RPMI7951 (cell line): ENCODE data around the gene SKI. TPM values are rescaled to one million over a fixed set of nuclear protein-coding genes. Genes with fewer than 3 reads are reported as not detected.
"Not testable (repeated sequence)": the region's sequence is repeated elsewhere in the genome, so short reads cannot be mapped to it uniquely, and the experiment has no call there.

ENCODE experiments used
- DNase-seq: peaks from one replicate; pipeline ENCODE4 v3.0.0-alpha.2; 2012; ENCODE audit warnings: low read depth
- total RNA-seq: library from RNA; depleted of rRNA; stranded (reverse); fragments of >200 nt; shearing (Covaris generic); gene quantifications from 2 replicates; pipeline ENCODE4 v1.2.3, GENCODE V29; 2014

Gene SKI
- total RNA-seq, 1 experiment from 2014 or later = 3.5 TPM

DNA sequence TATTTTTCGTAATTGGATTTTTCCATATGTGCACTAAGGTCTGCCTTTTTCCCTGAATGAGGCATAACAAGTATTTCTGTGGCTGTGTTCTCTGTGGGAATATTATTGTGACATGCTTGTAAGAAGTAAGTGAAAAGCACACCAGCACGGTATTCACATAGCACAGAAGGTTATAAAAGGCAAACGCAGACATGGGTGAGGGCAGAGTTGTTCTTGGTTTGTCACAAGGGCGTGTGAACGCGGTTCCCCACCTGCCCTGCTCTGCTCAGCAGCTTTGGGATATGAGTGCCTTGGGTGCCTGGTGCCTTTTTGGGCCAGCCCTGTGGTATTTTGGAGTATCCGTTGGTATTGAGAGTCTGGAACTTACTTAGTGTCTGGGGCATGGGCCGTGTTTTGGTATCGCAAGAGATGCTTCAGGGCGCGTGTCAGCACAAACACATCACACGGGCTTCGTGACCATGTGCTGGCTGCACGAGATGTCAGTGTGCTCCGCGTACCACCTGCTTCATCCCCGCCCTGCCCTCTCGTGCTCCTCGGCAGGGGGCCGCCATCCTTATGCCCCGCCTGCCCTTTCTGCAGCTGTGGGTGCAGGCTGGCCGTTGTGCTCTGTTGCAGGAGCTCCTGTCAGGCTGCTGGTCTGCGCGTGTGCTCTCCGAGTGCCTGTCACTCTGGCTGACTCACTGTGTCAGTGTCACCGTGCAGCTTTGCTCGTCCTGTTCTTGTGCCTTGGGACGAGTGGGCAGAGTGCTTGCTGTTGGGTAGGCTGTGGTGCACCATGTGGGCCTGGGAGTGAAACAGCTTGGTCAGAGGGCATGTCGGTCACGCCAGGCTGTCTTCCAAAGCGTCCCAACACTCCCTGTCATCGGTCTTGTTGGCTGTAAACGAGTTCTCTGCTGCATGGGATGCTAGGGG lies 15.0 kb downstream of the SKI start:
- DNase-seq = no peak

GRCh38 chr1:2247045-2247394 lies 18.9 kb downstream of the SKI start:
- DNase-seq = not testable (repeated sequence)

DNA sequence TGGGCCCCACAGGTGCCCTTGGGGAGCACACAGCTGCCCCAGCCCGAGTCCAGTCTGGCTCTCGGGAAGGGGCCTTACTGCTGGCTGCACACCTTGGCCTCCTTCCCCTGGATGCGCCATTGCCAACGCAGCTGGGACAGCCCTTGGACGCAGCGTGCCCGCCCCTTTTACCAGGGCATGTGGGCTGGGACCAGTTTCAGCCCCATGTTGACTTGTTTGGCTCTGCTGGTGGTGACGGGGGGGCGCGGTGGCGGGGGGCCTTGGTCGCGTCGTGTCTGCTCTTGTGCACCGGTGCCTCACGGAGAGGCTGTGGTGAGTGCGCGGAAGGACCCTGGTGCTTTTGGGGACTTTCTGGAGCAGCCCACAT lies 19.6 kb downstream of the SKI start:
- no peak for DNase-seq

DNA sequence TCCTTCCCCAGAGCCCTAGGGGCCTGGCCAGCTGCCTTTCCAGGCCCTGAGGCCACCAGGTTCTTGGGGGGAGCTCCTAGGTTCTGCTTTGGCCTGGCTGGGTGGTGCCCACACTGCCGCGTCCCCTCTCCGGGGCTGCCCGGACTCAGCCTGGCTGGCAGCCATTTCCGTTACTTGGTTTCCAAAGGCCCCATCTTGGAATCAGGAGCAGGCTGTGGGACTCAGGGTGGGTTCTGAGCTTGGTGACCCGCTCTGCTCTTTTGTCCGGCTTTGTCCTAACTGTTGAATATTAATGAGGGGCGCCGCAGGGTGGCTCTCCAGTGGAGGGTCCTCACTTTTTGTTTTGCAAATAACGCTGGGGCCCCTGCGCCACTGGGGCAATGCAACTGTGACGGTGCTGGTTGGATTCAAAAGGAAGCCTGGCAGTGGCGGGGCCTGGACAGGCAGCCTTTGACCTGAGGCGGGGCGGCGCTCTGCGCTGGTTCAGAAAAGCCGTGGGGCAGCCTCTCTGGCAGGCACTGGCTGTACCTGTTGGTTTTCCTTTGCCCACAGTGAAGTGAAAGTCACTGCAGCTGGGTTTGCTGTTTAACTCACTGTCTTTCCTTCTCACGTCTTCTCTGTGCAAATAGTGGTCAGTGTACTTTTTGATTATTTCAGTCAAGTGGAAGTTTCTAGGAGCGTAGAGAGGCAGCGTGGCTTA lies 20.2 kb downstream of the SKI start:
- no peak for DNase-seq

DNA sequence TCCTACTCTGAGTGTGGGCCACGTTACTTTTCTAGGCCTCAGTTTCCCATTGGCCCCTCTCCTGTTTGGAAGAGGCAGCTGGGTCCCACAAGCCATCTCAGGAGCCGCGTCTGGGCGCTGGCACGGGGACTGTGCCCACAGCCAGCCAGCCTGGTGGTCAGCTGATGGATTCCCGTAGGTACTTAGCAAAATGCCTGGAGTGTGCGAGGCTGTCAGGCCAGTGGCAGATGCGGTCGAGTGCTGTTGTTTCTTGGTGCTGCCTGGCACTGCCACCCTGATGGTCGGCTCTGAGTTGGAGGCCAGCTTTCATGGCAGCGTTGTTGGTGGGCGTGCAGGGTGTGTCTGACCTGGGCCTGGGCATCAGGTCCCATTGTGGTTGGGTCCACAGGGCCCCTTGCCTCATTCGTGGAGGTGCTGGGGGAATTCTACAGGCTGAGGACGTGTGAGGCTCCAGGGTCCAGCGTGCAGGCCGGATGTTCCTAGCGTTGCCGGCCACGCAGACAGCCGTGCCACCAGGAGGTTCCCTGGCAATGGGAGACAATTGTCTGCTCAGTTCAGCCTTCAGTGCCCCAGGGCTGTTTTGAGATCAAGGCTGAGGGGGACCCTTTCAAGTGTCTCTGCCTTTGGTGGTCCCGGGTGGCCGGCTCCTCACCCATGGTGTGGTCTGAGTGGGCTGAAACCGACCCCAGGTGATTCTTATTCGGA lies 20.9 kb downstream of the SKI start:
- no peak for DNase-seq

- no peak for DNase-seq
Observed at GRCh38 chr1:2249559-2249906, 21.4 kb downstream of the SKI start.

DNA sequence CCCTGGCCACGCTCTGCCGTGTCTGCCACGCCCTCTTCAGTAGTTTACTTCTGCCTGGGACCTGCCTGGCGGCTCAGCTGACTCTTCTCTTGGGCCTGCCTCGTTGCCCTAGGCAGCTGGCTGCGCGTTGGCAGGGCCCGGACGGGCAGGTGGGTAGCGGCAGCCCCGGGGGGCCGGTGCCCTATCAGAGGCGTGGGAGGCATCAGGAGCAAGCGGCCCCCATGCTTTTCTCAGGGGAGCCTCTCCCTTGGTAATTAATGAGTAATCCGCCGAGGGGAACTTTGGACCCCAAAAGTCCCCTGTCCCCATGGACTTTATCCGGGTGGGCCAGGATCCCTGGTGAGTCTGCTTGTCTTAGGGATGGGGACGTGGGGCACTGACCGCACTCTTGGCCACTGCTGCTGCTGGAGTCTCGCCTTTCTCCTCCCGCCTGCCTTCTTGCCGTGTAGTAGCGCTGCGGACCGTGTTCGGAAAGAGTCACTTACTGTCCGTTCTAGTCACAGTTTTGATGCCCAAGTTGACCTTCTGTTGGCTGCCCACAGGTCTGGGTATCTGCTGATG lies 22.7 kb downstream of the SKI start:
- DNase-seq = no peak

- DNase-seq = no peak
Observed at GRCh38 chr1:2251363-2251762, 23.2 kb downstream of the SKI start.

- DNase-seq = no peak
Observed at GRCh38 chr1:2251786-2252185, 23.7 kb downstream of the SKI start.

- DNase-seq = no peak
Observed at GRCh38 chr1:2252423-2252822, 24.3 kb downstream of the SKI start.

GRCh38 chr1:2253036-2253796 lies 25.1 kb downstream of the SKI start:
- DNase-seq = no peak

DNA sequence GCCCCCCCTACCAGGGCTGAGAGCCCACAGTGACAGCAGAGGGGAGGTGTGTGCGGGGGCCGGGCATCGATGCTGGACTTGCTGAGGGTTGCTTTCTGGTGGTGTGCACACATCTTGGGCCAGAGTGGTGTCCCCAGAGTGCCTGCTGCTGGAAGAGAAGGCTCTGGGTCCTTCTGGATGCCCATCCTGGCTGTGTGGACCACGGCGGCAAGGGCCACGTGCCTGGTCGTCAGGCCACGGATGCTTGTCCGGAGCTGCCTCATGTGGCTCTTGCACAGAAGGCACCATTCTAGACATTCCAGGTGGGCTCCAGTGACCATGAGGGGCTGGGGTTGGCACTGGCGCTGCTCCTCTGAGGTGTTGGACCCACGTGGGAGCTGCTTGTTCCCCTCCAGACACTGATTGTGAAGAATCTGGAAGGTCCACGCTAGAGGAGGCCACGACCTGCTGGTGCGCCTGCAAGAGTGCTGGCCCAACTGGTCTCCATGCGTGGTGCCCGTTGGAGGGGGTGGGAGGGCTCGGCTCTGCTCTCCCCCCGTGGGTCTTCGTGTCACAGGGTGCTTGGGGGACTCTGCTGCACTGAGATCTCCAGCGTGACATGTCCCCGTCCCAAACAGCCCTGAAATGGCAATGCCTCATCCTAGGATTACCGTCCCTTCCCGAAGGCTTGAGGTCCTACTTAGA lies 25.8 kb downstream of the SKI start:
- no peak for DNase-seq

DNA sequence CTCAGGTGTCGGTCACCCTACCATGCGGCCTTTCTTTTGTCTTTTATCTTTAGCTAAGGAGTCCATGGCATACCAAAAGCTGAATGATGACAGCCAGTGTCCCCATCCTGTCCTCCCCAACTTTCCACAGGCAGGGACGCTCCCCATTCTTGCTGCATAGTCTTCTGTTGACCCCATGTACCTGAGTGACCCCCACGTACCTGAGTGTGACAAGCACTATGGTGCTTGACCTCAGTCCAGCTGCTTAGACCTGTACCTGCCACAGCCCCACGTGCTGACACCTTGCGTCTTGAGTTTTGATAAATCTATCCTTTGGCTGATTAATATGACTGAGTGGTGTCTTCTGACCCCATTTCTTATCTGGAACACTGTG lies 26.9 kb downstream of the SKI start:
- DNase-seq = no peak

- peak; percentile 80 for DNase-seq
Observed at GRCh38 chr1:2255420-2256369, 27.6 kb downstream of the SKI start.

GRCh38 chr1:2256435-2257244 lies 28.5 kb downstream of the SKI start:
- no peak for DNase-seq

DNA sequence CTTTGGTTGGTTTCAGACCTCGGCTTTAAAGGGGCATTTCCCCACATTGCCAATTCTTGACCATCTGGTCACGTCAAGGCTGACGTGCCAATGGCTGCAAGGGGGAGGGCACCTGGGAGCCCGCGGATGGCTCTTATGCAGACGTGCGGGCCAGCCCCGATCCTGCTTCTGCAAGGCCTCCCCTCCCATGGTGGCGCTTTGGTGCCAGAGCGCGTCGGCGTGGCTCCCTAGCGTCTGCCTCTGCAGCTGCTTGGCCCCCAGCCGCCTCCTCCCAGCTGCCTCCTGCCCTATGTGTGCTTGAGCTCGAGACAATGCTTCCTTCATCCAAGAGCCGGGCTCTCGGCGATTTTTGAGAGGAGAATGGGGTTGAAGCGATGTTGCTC lies 29.1 kb downstream of the SKI start:
- DNase-seq = peak; percentile 92

- DNase-seq = no peak
Observed at GRCh38 chr1:2258122-2258681, 30.1 kb downstream of the SKI start.

GRCh38 chr1:2258996-2259395 lies 30.9 kb downstream of the SKI start:
- no peak for DNase-seq
